Measurements from ENCODE around the gene CORO6. TPM values are rescaled to one million over a fixed set of nuclear protein-coding genes. Genes with fewer than 3 reads are reported as not detected.

The CORO6 gene
- total RNA-seq, 1 donor from 2014 or later: 2.0 TPM

DNA sequence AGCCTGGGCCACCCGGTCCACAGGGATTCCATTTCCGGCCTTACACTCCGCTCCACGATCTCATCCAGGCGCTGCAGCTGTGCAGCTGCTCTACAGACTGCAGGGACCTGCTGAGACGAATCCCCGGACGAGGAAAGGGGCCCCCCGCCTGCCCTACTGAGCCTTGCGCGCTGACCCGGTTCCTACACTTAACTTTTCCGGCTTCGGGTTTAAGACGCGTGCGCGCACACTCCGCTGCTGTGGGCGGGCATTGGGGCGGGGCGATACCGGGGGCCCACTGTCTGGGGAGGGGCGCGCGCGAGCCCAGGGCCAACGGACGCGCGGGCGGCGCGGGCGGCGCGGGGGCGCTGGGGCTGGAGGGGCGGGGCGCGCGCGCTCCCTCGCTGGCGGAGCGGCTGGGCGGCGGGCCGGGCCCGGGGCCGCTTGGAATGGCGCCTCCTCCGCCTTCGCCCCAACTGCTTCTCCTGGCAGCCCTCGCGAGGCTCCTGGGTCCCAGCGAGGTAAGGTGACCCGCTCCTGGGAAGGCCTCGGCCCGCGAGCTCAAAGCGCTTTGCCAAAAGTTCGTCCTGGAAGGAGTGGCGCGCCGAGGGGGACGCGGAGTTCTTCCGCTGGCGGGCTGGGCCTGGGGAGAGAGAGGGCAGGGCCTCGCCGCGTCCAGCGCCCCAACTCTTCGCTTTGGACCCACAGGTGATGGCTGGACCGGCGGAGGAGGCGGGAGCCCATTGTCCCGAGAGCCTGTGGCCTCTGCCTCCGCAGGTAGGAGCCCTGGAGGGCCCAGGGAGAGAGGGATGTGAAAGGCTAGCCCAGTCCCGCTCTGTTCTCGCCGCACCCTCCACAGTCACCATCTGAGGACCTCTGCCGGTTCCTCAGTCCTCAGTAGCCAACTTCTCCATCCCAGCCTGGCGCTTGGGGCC is 54.1 kb downstream of the CORO6 start, which contains the start of gene TP53I13:
Gene TP53I13, plus strand, starts transcription at position 371 of the 914 bp plus-strand sequence. Its CDS starts 58 bp downstream, at position 429.
- intact Hi-C loops (cut with micrococcal nuclease): loop anchor here (1.0 to 10.0 kb wide), 6 partner anchors 23 to 841 kb away; partner anchors contain the start of genes NEK8, NUFIP2, TAOK1 and TLCD1

DNA sequence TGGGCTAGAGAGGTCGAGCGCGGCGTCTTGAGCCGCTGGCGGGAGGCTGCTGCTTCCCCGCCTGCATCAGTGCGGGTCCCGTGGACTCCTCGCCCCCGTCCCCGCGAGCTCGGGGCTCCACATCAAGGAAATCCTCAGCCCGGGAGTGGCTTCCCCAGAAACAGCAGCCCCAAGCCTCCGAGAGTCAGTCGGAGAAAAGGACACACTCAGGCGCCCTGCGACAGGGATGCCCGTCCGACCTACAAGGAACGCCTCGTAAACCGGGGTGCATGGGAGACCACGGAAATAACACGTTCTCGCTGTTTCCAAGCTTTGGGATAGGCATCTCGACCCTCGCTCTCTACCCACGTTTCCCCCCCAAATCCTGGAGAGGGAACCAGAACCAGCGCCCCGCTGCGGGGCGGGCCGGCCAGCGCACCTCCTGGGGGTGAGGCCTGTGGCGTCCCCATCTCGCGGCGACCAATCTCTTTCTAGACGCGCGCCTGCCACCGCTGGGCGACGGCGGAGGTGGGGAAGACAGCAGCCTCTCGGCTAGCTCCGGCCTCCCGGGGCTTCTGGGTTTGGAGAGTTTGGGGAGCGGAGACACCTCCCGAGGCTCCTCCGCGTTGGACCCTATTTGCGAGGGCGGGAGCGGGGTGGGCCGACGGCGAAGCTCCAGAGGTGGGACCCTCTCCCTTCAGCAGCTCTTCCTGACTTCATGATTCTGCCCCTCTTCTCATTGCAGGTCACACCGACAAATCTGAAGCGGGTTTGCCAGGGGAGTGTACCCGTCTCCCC is 55.0 kb downstream of the CORO6 start:
- intact Hi-C loops (cut with micrococcal nuclease): loop anchor here (1.0 to 10.0 kb wide), 6 partner anchors 24 to 840 kb away; partner anchors contain the start of genes NEK8, NUFIP2, TAOK1 and TLCD1

DNA sequence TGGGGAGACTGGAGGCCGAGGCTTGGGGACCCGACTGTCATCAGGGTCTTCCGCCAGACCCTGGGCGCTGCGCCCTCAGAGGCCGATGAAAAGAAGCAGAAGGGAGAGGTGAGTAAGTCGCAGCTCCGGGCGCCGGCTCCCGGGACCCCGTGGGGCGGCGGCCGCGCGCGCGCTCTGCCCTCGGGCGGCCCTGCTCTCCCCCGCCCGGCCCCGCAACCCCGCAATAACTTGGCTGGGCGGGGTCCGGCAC is 55.5 kb downstream of the CORO6 start:
- intact Hi-C loops (cut with micrococcal nuclease): loop anchor here (5.0 to 10.0 kb wide), 2 partner anchors 422 to 840 kb away; partner anchors contain the start of genes NEK8 and TLCD1

DNA sequence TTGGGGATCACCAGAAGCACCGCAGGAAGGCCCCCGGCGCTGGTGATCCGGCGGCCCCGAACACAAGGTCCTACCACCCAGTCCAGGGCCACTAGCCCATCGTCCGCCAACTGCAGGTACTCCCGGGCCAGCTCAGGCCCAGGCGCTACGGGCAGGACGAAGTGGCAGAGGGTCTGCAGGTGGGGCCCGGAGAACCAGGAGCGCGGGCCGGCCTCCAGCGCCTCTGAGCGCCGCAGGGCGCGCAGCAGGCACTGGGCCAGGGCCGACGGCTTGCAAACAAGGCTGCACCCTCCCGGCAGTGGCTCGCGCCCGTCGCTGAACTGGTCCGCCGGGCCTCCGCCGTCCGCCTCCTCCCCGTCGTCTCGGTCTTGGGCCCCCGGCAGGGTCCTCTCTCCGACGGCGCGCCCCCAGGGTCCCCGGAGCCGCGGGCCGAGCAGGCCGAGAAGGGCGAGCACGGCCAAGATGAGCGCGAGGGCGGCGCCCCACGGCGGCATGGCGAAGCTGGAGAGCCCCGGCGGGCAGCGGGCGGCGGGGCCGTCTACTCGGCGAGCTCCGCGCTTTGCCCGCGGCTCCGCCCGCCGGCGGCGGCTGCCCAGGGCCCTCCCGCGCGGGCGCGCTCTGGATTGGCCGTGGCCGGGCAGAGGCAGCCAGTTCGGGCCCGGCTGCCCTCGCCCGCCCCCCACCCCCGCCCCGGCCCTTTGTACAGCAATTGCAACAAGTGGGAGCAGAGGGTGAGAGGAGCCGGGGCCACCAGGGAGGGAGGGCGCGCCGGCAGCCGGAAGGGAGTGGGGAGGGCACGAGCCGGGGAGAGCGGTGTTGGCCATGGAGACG is 56.0 kb downstream of the CORO6 start, which contains the start of gene ABHD15:
Gene ABHD15, minus strand, starts transcription at position 565 of the 831 bp plus-strand sequence. Its CDS starts 71 bp downstream, at position 494.
- intact Hi-C loops (cut with micrococcal nuclease): loop anchor here (5.0 to 10.0 kb wide), 2 partner anchors 422 to 839 kb away; partner anchors contain the start of genes NEK8 and TLCD1

DNA sequence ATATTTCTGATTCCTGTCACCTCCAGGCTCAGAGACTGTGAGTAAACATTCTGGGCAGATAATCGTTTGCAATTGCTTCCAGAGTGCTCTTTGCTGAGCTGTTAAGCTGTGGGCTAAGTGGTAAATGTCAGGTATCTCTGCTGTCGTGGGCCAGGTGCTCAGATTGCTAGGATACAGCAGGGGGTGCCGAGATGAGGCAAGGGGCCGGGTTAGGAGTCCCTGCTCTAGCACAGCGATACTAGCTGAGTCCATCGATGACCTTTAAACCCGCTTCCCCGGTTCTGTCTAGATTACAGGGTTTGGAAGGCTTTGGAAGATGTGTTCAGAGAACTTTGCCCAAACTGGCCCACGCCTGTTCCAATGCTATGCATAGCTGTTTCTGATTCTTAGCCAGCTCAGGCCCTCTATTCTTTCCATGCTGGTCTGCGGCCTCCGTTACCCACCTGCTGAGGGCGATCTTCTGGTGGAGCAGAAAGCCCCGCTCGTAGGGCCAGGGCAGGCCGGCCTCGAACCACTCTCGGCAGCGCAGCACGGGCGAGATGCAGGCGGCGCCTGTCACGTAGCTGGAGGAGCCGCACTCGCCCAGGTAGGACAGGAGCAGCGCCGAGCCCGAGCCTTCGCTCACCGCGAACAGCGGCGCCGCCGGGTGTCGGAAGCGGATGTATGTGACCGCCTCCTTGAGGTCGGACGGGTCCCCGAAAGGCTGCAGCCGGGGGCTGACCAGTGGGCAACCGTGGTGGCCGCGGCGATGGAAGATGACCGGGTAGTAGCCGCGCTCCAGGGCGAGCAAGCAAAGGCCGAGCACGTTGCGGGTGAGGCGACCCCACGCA is 56.9 kb downstream of the CORO6 start:
- intact Hi-C loops (cut with micrococcal nuclease): loop anchor here (5.0 to 10.0 kb wide), 2 partner anchors 421 to 839 kb away; partner anchors contain the start of genes NEK8 and TLCD1

Other genes starting within 250 kb of the CORO6 start
- 49.3 and 52.3 TPM in 2 replicates for gene TAOK1, start 232.5 kb downstream of the CORO6 start, total RNA-seq
- 17.8 and 19.5 TPM in 2 replicates for gene ABHD15, start 55.9 kb downstream of the CORO6 start, total RNA-seq
- gene TP53I13, start 54.2 kb downstream of the CORO6 start, total RNA-seq: 80.7 and 82.3 TPM in 2 replicates
- gene GIT1, start 33.3 kb downstream of the CORO6 start, total RNA-seq: 62.9 and 66.7 TPM in 2 replicates
- 13.0 and 13.7 TPM in 2 replicates for gene ANKRD13B, start 29.8 kb downstream of the CORO6 start, total RNA-seq

Measured in T-helper 2 cell treated with Interferon-gamma antibody and Interleukin-4, amounts not matched to agents 100 ng/mL and 5 ng/mL, for 36 hours (primary cell).